A549 (cell line): Measurements from ENCODE around the gene MRPL18.

Experiments used
- CHD2 ChIP-seq: fragments of 150-350 bp; IDR thresholded peaks from 2 replicates; pipeline ENCODE4 v1.6.1; 2014; ENCODE audit warnings: low read length; ENCODE audit not compliant: partially characterized antibody
- NR3C1 ChIP-seq: fragments of >200 bp; sonication (Bioruptor Twin); formaldehyde crosslinking; IDR thresholded peaks from 3 replicates; pipeline ENCODE4 v1.6.1; 2017
- POLR2A ChIP-seq: IDR thresholded peaks from 2 replicates; pipeline ENCODE4 v1.6.1; 2012; ENCODE audit warnings: mild to moderate bottlenecking, low read length
- POLR2AphosphoS2 ChIP-seq: conservative IDR thresholded peaks from 2 replicates; pipeline ENCODE4 v1.6.1; 2012; ENCODE audit warnings: low read length, improper control_type of control experiment, inconsistent platforms
- RFX5 ChIP-seq: fragments of 450-650 bp; IDR thresholded peaks from 2 replicates; pipeline ENCODE4 v1.7.1; 2014; ENCODE audit warnings: antibody characterized with exemption, mild to moderate bottlenecking, moderate library complexity
- RNF2 ChIP-seq: fragments of 200-600 bp; sonication (generic); IDR thresholded peaks from 2 replicates; pipeline ENCODE4 v1.6.1; 2016; ENCODE audit warnings: low read depth, mild to moderate bottlenecking, antibody characterized with exemption, moderate library complexity, borderline replicate concordance
- SMC3 ChIP-seq: fragments of >200 bp; sonication (Bioruptor Twin); formaldehyde crosslinking; IDR thresholded peaks from 3 replicates; pipeline ENCODE4 v1.6.1; 2018; ENCODE audit warnings: inconsistent platforms
- TF ChIP-seq, protein P1 (sequence below): fragments of 450-650 bp; IDR thresholded peaks from 2 replicates; pipeline ENCODE4 v1.6.1; 2014; ENCODE audit warnings: antibody characterized with exemption
- TF ChIP-seq, protein P2 (sequence below): fragments of >200 bp; sonication (Bioruptor Twin); formaldehyde crosslinking; IDR thresholded peaks from 3 replicates; pipeline ENCODE4 v1.5.1; 2016
- TF ChIP-seq, protein P3 (sequence below): fragments of 250-450 bp; sonication (Bioruptor Pico); IDR thresholded peaks from 2 replicates; pipeline ENCODE4 v1.5.0; 2021; ENCODE audit warnings: mild to moderate bottlenecking, moderate library complexity, borderline replicate concordance
- TF ChIP-seq, protein P4 (sequence below): fragments of 200-600 bp; sonication (generic); IDR thresholded peaks from 2 replicates; pipeline ENCODE4 v1.6.1; 2016; ENCODE audit warnings: antibody characterized with exemption, mild to moderate bottlenecking, moderate library complexity
- TF ChIP-seq, protein P5 (sequence below): IDR thresholded peaks from 2 replicates; pipeline ENCODE4 v1.6.1; 2012; ENCODE audit warnings: low read depth, borderline replicate concordance
- TF ChIP-seq, protein P6 (sequence below): IDR thresholded peaks from 2 replicates; pipeline ENCODE4 v1.6.1; 2012

DNA sequence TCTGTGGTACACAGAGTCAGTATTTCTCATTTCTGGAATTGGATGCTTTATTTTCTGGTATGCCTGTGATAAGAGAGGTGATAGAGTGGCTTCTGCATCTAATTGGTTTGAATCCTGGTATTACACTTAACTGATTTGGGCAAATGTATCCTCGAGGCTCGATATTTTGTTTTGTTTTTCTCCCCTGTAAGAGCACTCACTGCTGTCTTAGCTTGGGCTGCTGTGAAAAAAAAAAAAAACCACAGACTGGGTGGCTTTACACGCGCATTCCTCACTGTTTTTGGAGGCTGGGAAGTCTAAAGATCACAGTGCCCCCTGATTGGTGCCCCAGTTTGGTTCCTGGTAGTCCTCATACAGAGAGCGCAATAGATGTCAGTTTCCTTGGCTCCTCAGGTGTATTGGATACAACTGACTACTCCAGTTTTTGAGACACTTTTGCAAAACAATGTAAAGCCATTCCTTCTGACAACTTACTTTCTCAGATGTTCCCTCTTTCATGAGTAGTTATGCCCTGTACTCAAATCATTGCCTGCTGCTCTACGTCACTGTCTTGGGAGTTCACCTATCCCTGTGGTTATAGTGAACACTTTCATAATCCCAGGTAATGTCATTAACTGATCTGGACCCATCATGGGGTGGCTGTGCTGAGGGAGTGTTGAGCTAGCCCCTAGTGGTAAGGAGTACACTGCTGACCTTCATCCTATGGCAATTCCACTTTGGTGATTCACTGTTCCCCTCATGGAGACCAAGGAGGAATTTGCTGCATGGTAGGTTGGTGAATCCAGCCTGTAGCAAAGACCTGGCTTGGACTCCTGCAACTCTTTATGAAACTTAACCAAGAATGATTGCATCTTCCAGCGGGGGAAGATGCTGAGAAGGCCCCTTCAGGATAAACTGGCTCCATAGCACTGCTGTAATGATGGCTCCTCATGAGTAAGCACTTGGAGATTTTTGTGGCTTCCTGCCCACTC, 32.0 kb upstream of the MRPL18 start:
- TF ChIP-seq, protein P1, sequence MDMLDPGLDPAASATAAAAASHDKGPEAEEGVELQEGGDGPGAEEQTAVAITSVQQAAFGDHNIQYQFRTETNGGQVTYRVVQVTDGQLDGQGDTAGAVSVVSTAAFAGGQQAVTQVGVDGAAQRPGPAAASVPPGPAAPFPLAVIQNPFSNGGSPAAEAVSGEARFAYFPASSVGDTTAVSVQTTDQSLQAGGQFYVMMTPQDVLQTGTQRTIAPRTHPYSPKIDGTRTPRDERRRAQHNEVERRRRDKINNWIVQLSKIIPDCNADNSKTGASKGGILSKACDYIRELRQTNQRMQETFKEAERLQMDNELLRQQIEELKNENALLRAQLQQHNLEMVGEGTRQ: no peak
- TF ChIP-seq, protein P2, sequence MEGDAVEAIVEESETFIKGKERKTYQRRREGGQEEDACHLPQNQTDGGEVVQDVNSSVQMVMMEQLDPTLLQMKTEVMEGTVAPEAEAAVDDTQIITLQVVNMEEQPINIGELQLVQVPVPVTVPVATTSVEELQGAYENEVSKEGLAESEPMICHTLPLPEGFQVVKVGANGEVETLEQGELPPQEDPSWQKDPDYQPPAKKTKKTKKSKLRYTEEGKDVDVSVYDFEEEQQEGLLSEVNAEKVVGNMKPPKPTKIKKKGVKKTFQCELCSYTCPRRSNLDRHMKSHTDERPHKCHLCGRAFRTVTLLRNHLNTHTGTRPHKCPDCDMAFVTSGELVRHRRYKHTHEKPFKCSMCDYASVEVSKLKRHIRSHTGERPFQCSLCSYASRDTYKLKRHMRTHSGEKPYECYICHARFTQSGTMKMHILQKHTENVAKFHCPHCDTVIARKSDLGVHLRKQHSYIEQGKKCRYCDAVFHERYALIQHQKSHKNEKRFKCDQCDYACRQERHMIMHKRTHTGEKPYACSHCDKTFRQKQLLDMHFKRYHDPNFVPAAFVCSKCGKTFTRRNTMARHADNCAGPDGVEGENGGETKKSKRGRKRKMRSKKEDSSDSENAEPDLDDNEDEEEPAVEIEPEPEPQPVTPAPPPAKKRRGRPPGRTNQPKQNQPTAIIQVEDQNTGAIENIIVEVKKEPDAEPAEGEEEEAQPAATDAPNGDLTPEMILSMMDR: no peak
- TF ChIP-seq POLR2A (no peak), CHD2 (no peak), RFX5 (no peak), POLR2AphosphoS2 (no peak), NR3C1 (no peak), RNF2 (no peak), SMC3 (no peak)
- TF ChIP-seq, protein P3, sequence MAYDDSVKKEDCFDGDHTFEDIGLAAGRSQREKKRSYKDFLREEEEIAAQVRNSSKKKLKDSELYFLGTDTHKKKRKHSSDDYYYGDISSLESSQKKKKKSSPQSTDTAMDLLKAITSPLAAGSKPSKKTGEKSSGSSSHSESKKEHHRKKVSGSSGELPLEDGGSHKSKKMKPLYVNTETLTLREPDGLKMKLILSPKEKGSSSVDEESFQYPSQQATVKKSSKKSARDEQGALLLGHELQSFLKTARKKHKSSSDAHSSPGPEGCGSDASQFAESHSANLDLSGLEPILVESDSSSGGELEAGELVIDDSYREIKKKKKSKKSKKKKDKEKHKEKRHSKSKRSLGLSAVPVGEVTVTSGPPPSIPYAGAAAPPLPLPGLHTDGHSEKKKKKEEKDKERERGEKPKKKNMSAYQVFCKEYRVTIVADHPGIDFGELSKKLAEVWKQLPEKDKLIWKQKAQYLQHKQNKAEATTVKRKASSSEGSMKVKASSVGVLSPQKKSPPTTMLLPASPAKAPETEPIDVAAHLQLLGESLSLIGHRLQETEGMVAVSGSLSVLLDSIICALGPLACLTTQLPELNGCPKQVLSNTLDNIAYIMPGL (CRISPR knock-in tag): no peak
- TF ChIP-seq, protein P4, sequence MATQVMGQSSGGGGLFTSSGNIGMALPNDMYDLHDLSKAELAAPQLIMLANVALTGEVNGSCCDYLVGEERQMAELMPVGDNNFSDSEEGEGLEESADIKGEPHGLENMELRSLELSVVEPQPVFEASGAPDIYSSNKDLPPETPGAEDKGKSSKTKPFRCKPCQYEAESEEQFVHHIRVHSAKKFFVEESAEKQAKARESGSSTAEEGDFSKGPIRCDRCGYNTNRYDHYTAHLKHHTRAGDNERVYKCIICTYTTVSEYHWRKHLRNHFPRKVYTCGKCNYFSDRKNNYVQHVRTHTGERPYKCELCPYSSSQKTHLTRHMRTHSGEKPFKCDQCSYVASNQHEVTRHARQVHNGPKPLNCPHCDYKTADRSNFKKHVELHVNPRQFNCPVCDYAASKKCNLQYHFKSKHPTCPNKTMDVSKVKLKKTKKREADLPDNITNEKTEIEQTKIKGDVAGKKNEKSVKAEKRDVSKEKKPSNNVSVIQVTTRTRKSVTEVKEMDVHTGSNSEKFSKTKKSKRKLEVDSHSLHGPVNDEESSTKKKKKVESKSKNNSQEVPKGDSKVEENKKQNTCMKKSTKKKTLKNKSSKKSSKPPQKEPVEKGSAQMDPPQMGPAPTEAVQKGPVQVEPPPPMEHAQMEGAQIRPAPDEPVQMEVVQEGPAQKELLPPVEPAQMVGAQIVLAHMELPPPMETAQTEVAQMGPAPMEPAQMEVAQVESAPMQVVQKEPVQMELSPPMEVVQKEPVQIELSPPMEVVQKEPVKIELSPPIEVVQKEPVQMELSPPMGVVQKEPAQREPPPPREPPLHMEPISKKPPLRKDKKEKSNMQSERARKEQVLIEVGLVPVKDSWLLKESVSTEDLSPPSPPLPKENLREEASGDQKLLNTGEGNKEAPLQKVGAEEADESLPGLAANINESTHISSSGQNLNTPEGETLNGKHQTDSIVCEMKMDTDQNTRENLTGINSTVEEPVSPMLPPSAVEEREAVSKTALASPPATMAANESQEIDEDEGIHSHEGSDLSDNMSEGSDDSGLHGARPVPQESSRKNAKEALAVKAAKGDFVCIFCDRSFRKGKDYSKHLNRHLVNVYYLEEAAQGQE: no peak
- TF ChIP-seq, protein P5, sequence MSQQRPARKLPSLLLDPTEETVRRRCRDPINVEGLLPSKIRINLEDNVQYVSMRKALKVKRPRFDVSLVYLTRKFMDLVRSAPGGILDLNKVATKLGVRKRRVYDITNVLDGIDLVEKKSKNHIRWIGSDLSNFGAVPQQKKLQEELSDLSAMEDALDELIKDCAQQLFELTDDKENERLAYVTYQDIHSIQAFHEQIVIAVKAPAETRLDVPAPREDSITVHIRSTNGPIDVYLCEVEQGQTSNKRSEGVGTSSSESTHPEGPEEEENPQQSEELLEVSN: no peak
- TF ChIP-seq, protein P6, sequence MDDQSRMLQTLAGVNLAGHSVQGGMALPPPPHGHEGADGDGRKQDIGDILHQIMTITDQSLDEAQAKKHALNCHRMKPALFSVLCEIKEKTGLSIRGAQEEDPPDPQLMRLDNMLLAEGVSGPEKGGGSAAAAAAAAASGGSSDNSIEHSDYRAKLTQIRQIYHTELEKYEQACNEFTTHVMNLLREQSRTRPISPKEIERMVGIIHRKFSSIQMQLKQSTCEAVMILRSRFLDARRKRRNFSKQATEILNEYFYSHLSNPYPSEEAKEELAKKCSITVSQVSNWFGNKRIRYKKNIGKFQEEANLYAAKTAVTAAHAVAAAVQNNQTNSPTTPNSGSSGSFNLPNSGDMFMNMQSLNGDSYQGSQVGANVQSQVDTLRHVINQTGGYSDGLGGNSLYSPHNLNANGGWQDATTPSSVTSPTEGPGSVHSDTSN: no peak
